H1 (cell line): ENCODE measurements around the gene USP36. TPM values are rescaled to one million over a fixed set of nuclear protein-coding genes. Genes with fewer than 3 reads are reported as not detected.

ENCODE experiments used
- CTCF ChIA-PET: fragments of 300-600 bp; sonication (Branson Sonifier 250); formaldehyde crosslinking; loops from one replicate; lab custom pipeline; 2021; ENCODE audit not compliant: partially characterized antibody; lab: Charles Lee
- POLR2A ChIA-PET: fragments of 300-600 bp; sonication (Branson Sonifier 250); formaldehyde crosslinking; loops from one replicate; lab custom pipeline; 2021; ENCODE audit warnings: inconsistent platforms; ENCODE audit not compliant: partially characterized antibody; lab: Charles Lee
- DNase-seq, 2 experiments: peaks; one replicate each; pipeline versions ENCODE4 v3.0.0 to v3.0.0-alpha.2; 2010 to 2022; ENCODE audit warnings: low spot score in 2 of 2, low read depth in 1 of 2, mixed read lengths in 1 of 2
- FAIRE-seq: peaks from 2 replicates; lab custom pipeline; 2011; peaks lifted over from hg19 to GRCh38; lab: Jason Lieb, UNC
- H2AFZ ChIP-seq: 2 replicates; pipeline ENCODE4 v1.8.1; 2012; ENCODE audit warnings: low read length, inconsistent platforms
- H2AK5ac ChIP-seq: 2 replicates; pipeline ENCODE4 v1.6.1; 2013; ENCODE audit warnings: low read depth, low read length
- H2BK120ac ChIP-seq: replicated peaks from 2 replicates; pipeline ENCODE3; 2013; ENCODE audit warnings: low read depth, low read length, inconsistent platforms
- H2BK12ac ChIP-seq: 2 replicates; pipeline ENCODE4 v1.6.1; 2013; ENCODE audit warnings: low read depth, low read length
- H2BK15ac ChIP-seq: 2 replicates; pipeline ENCODE4 v1.6.1; 2013; ENCODE audit warnings: low read length
- H2BK20ac ChIP-seq: 2 replicates; pipeline ENCODE4 v1.6.1; 2013; ENCODE audit warnings: low read length
- H2BK5ac ChIP-seq: 2 replicates; pipeline ENCODE4 v1.6.1; 2013; ENCODE audit warnings: low read depth, low read length
- H3K14ac ChIP-seq: 2 replicates; pipeline ENCODE4 v1.6.1; 2013; ENCODE audit warnings: inconsistent platforms; ENCODE audit not compliant: insufficient read length
- H3K18ac ChIP-seq: 2 replicates; pipeline ENCODE4 v1.6.1; 2013; ENCODE audit warnings: low read length; ENCODE audit errors: extremely low read depth
- H3K23ac ChIP-seq: 2 replicates; pipeline ENCODE4 v1.6.1; 2013; ENCODE audit warnings: inconsistent platforms; ENCODE audit not compliant: insufficient read length
- H3K23me2 ChIP-seq: 2 replicates; pipeline ENCODE4 v1.6.1; 2013; ENCODE audit warnings: low read depth, low read length
- H3K27ac ChIP-seq: 2 replicates; pipeline ENCODE4 v1.6.1; 2011; ENCODE audit warnings: low read depth, low read length, inconsistent platforms
- H3K27me3 ChIP-seq, 4 experiments: replicated peaks in 1 of 4; 1 replicate in 1 of 4; 2 replicates in 3 of 4; pipeline versions ENCODE4 v1.6.1 to v1.8.1; 2011 to 2013; ENCODE audit warnings: low read length in 3 of 4, mild to moderate bottlenecking in 3 of 4, inconsistent platforms in 2 of 4, mixed read lengths in 2 of 4, moderate library complexity in 1 of 4; ENCODE audit not compliant: control insufficient read depth in 3 of 4, insufficient read depth in 3 of 4; ENCODE audit errors: extremely low read depth in 1 of 4
- H3K36me3 ChIP-seq, 4 experiments: 2 replicates each; pipeline versions ENCODE4 v1.6.1 to v1.8.1; 2011 to 2013; ENCODE audit warnings: mild to moderate bottlenecking in 4 of 4, low read length in 3 of 4, moderate library complexity in 2 of 4, control low read depth in 1 of 4, inconsistent platforms in 1 of 4; ENCODE audit not compliant: insufficient read depth in 4 of 4, control insufficient read depth in 2 of 4
- H3K4ac ChIP-seq: replicated peaks from 2 replicates; pipeline ENCODE3; 2013; ENCODE audit warnings: low read length, low read depth, mixed read lengths, inconsistent platforms; ENCODE audit not compliant: insufficient read length
- H3K4me1 ChIP-seq, 4 experiments: replicated peaks in 1 of 4; 1 replicate in 1 of 4; 2 replicates in 3 of 4; pipeline versions ENCODE4 v1.6.1 to v1.8.1; 2011 to 2013; ENCODE audit warnings: low read length in 3 of 4, inconsistent platforms in 2 of 4, mixed read lengths in 1 of 4; ENCODE audit not compliant: insufficient read depth in 4 of 4, control insufficient read depth in 3 of 4
- H3K4me2 ChIP-seq, 2 experiments: 2 replicates each; pipeline versions ENCODE4 v1.6.1 to v1.8.1; 2011 to 2013; ENCODE audit warnings: low read depth in 2 of 2, low read length in 2 of 2, control low read depth in 1 of 2, inconsistent platforms in 1 of 2, mild to moderate bottlenecking in 1 of 2; ENCODE audit not compliant: insufficient read depth in 1 of 2
- H3K4me3 ChIP-seq, 4 experiments: fragments of 200-600, 300-600 bp in 1 of 4; sonication (generic), shearing (Covaris generic), sonication (Bioruptor Twin) in 1 of 4; 2 replicates each; pipeline versions ENCODE4 v1.5.1 to v1.8.1; 2011 to 2016; ENCODE audit warnings: low read length in 4 of 4, low read depth in 3 of 4, control low read depth in 2 of 4, inconsistent platforms in 2 of 4, mild to moderate bottlenecking in 2 of 4, mixed read lengths in 1 of 4, moderate library complexity in 1 of 4; ENCODE audit not compliant: insufficient read depth in 2 of 4; ENCODE audit errors: extremely low read depth in 1 of 4
- H3K56ac ChIP-seq: replicated peaks from 2 replicates; pipeline ENCODE3; 2013; ENCODE audit warnings: low read depth, mild to moderate bottlenecking, mixed read lengths, low read length, inconsistent platforms; ENCODE audit not compliant: insufficient read length
- H3K79me1 ChIP-seq: 2 replicates; pipeline ENCODE4 v1.6.1; 2013; ENCODE audit warnings: low read depth, low read length, control low read depth
- H3K79me2 ChIP-seq, 2 experiments: 2 replicates each; pipeline versions ENCODE4 v1.6.1 to v1.8.1; 2012 to 2013; ENCODE audit warnings: low read length in 2 of 2, mild to moderate bottlenecking in 2 of 2, inconsistent platforms in 1 of 2; ENCODE audit not compliant: insufficient read depth in 2 of 2, control insufficient read depth in 1 of 2
- H3K9ac ChIP-seq, 4 experiments: replicated peaks in 1 of 4; 1 replicate in 1 of 4; 2 replicates in 3 of 4; pipeline versions ENCODE4 v1.6.1 to v1.8.1; 2011 to 2013; ENCODE audit warnings: low read depth in 3 of 4, low read length in 3 of 4, control low read depth in 2 of 4, mild to moderate bottlenecking in 2 of 4, moderate library complexity in 2 of 4, inconsistent platforms in 1 of 4; ENCODE audit errors: extremely low read depth in 1 of 4
- H3K9me3 ChIP-seq, 2 experiments: 2 replicates each; pipeline versions ENCODE4 v1.6.1 to v1.8.1; 2012 to 2013; ENCODE audit warnings: mild to moderate bottlenecking in 2 of 2, moderate library complexity in 2 of 2, control low read depth in 1 of 2, inconsistent platforms in 1 of 2, low read depth in 1 of 2, low read length in 1 of 2, mixed read lengths in 1 of 2; ENCODE audit not compliant: insufficient read depth in 2 of 2
- H4K20me1 ChIP-seq, 2 experiments: replicated peaks in 1 of 2; 2 replicates each; pipeline versions ENCODE3 to v1.8.1; 2011 to 2013; ENCODE audit warnings: inconsistent platforms in 2 of 2, low read length in 2 of 2, mild to moderate bottlenecking in 1 of 2; ENCODE audit not compliant: insufficient read depth in 2 of 2, control insufficient read depth in 1 of 2
- H4K5ac ChIP-seq: 2 replicates; pipeline ENCODE4 v1.6.1; 2013; ENCODE audit warnings: low read length, low read depth, mixed read lengths, inconsistent platforms; ENCODE audit not compliant: insufficient read length
- H4K8ac ChIP-seq: 2 replicates; pipeline ENCODE4 v1.8.0; 2013; ENCODE audit warnings: mild to moderate bottlenecking, moderate library complexity, low read length, inconsistent platforms; ENCODE audit not compliant: insufficient read depth; ENCODE audit errors: extremely low read depth
- H4K91ac ChIP-seq: replicated peaks from 2 replicates; pipeline ENCODE3; 2013; ENCODE audit warnings: low read length, mixed read lengths, inconsistent platforms; ENCODE audit not compliant: insufficient read length
- ASH2L ChIP-seq: fragments of 200-600, 300-600 bp; sonication (generic); IDR thresholded peaks from one replicate; pipeline ENCODE4 v1.7.1; 2017; ENCODE audit warnings: low read length
- CBX8 ChIP-seq: fragments of 300-800, 300-1000 bp; sonication (generic); IDR thresholded peaks from 2 replicates; pipeline ENCODE4 v1.7.1; 2016; ENCODE audit warnings: low read depth, low read length, borderline replicate concordance
- HDAC6 ChIP-seq: IDR thresholded peaks from one replicate; pipeline ENCODE4 v1.7.1; 2012; ENCODE audit warnings: low read depth, mild to moderate bottlenecking, inconsistent platforms, low read length, moderate library complexity
- RBBP5 ChIP-seq: IDR thresholded peaks from 2 replicates; pipeline ENCODE4 v1.7.1; 2012; ENCODE audit warnings: low read depth, mild to moderate bottlenecking, inconsistent platforms, low read length, moderate library complexity, borderline replicate concordance
- RXRA ChIP-seq: IDR thresholded peaks from 2 replicates; pipeline ENCODE4 v1.6.1; 2011; ENCODE audit warnings: low read depth, mild to moderate bottlenecking, low read length, moderate library complexity; ENCODE audit not compliant: insufficient read depth
- SAP30 ChIP-seq: fragments of 300-600 bp; sonication (generic); IDR thresholded peaks from 2 replicates; pipeline ENCODE4 v1.7.1; 2012; ENCODE audit warnings: low read length, moderate library complexity, mild to moderate bottlenecking, inconsistent platforms; ENCODE audit not compliant: insufficient read depth, insufficient replicate concordance
- WGBS, 2 experiments: shearing (Covaris generic) in 1 of 2; methylation state at CpG; one replicate each; pipeline versions ENCODE4 v1.1.6 to v1.1.7; 2013 to 2015; ENCODE audit warnings: low lambda C conversion rate in 2 of 2, mixed read lengths in 2 of 2, inconsistent platforms in 1 of 2, low coverage in 1 of 2, missing lambda C conversion rate in 1 of 2; ENCODE audit not compliant: insufficient replicate concordance in 2 of 2, insufficient coverage in 1 of 2, insufficient read length in 1 of 2; ENCODE audit errors: extremely low coverage in 1 of 2, missing lambda C conversion rate in 1 of 2; 5-methylcytosine and 5-hydroxymethylcytosine counted together
- polyA plus RNA-seq, 7 experiments: library from polyadenylated mRNA; depleted of rRNA in 3 of 7; stranded (reverse) in 5 of 7; unstranded in 2 of 7; fragments of >200 nt in 5 of 7; fragments of 200-250 nt in 2 of 7; gene quantifications; 1 replicate in 5 of 7; 2 replicates in 1 of 7; 4 replicates in 1 of 7; pipeline versions ENCODE4 v1.2.1 to v1.2.3, GENCODE V29; 2011 to 2013; ENCODE audit warnings: missing spikeins in 2 of 7, mixed read lengths in 2 of 7
- total RNA-seq: library from RNA; stranded (reverse); fragmentation: NEBNext Ultra II Directional; extraction: Animal tissue kit (Norgen Biotek cat#: 25700); gene quantifications from 2 replicates; pipeline ENCODE4 v1.2.1, GENCODE V29; 2021

Gene USP36
- total and polyA plus RNA-seq, 2 of the 8 experiments (the other 6 are each of a cell fraction or from before 2014, with no cell fraction given), result 40.7 to 67.7 TPM

- Histone ChIP-seq H2AFZ (no peak overlapping the region), H3K79me1 (no peaks in the 10 kb centered on the region), H3K27me3 (no peaks in the 10 kb centered on the region; a peak in 1 of 7 replicates), H2BK120ac (no peak overlapping the region), H2BK5ac (no peak overlapping the region), H3K56ac (no peak overlapping the region), H4K91ac (no peak overlapping the region), H3K27ac (no peak overlapping the region), H3K23ac (no peak overlapping the region), H3K36me3 (peaks cover 0 to 14% (median 0%) of the 10 kb centered on the region in 4 experiments; a peak in 2 of 8 replicates), H4K8ac (no peak overlapping the region; the same call in 1 of the 2 replicates), H3K4me1 (no peaks in the 10 kb centered on the region), H3K4me2 (no peak overlapping the region), H3K9me3 (no peaks in the 10 kb centered on the region), H2BK15ac (no peak overlapping the region), H3K9ac (no peak overlapping the region), H3K23me2 (peaks cover under 1% of the 10 kb centered on the region; the same call in 1 of the 2 replicates), H3K79me2 (no peaks in the 10 kb centered on the region), H3K4me3 (no peak overlapping the region), H3K14ac (no peak overlapping the region), H4K20me1 (no peaks in the 10 kb centered on the region), H3K4ac (no peak overlapping the region), H2AK5ac (no peak overlapping the region), H2BK12ac (no peak overlapping the region), H4K5ac (no peak overlapping the region), H3K18ac (no peak overlapping the region), H2BK20ac (no peak overlapping the region)
- DNase-seq, result no peak
- 84% methylated on average over 7 of the region's 7 CpGs; no CpG with 5 or more reads in 1 of the 2 experiments for WGBS, 2 experiments
- ChIA-PET POLR2A (interaction anchor here (0.6 to 1.4 kb wide), 2 partner anchors 9 to 176 kb away, joined by 3 read pairs; no protein-coding TSS in a partner anchor), CTCF (no interaction called here)
- TF ChIP-seq RBBP5 (no peak), SAP30 (no peak), CBX8 (no peak), ASH2L (no peak), RXRA (no peak), HDAC6 (no peak)
- no peak for FAIRE-seq
Measured at GRCh38 chr17:78788451-78788850, 52.2 kb downstream of the USP36 start.
